ENCODE measurements around the gene MGME1. TPM values are rescaled to one million over a fixed set of nuclear protein-coding genes. Genes with fewer than 3 reads are reported as not detected.

The MGME1 gene
- total and polyA plus RNA-seq, 9 of the 15 experiments (the other 6 are each of a cell fraction or from before 2014, with no cell fraction given) = 13.4 to 45.1 (median 30.6) TPM

DNA sequence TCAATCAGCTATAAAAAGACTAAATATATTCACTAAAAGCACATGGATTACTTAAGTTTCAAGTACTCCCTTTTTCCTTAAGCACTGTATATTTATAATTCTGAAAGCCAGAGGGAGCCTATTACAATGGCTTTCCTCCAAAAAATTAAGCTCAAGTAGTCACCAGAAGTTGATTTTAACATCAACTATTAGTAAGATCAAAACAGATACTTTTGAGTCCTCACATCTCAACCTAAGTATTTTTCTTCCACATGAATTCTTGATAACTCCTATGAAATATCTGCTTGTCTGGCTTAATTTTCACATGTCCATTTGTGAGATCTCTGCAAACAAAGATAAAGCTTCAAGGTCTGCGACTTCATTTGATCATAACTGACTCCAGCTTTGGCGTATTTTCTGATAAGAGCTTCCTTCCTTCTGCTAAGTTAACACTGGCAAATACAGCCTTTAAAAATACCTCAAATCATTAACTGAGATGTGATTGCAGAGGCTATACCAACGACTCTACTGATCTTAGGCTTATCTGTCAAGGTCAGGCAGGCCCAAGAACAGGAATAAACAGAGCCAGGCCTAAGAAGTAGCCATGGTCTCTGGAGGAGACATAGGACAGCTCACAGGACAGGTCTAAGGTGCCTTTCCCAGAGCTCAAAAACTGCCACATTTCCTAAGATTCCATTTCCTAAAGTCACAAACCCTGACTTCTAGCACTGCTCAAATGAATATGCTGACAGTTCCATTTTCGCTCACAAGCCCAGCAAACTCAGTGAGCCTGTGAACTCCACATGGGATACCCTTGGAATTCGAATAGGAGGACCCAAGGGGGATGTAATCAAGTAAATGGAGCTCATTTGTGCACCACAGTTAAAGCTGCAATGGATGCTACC lies 10.2 kb upstream of the MGME1 start (continued):
- TF ChIP-seq TOE1 (IDR thresholded peaks at IDR 0.05; ENCODE audit: borderline replicate concordance) = no peak
- no peak for TF ChIP-seq TOE1 (CRISPR knock-in tag; IDR thresholded peaks at IDR 0.05; ENCODE audit: borderline replicate concordance, low read depth)
- TF ChIP-seq FIP1L1 (IDR thresholded peaks at IDR 0.05; ENCODE audit: low read depth, low read length, poor library complexity, severe bottlenecking) = no peak
- TF ChIP-seq ZFP36 (IDR thresholded peaks at IDR 0.05; ENCODE audit: low read depth, low read length, partially characterized antibody) = no peak
- TF ChIP-seq, protein P1, sequence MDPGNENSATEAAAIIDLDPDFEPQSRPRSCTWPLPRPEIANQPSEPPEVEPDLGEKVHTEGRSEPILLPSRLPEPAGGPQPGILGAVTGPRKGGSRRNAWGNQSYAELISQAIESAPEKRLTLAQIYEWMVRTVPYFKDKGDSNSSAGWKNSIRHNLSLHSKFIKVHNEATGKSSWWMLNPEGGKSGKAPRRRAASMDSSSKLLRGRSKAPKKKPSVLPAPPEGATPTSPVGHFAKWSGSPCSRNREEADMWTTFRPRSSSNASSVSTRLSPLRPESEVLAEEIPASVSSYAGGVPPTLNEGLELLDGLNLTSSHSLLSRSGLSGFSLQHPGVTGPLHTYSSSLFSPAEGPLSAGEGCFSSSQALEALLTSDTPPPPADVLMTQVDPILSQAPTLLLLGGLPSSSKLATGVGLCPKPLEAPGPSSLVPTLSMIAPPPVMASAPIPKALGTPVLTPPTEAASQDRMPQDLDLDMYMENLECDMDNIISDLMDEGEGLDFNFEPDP (CRISPR knock-in tag; IDR thresholded peaks at IDR 0.05) = no peak
- no peak for TF ChIP-seq HNRNPL (IDR thresholded peaks at IDR 0.05; ENCODE audit: low read depth, low read length)
- TF ChIP-seq, protein P2, sequence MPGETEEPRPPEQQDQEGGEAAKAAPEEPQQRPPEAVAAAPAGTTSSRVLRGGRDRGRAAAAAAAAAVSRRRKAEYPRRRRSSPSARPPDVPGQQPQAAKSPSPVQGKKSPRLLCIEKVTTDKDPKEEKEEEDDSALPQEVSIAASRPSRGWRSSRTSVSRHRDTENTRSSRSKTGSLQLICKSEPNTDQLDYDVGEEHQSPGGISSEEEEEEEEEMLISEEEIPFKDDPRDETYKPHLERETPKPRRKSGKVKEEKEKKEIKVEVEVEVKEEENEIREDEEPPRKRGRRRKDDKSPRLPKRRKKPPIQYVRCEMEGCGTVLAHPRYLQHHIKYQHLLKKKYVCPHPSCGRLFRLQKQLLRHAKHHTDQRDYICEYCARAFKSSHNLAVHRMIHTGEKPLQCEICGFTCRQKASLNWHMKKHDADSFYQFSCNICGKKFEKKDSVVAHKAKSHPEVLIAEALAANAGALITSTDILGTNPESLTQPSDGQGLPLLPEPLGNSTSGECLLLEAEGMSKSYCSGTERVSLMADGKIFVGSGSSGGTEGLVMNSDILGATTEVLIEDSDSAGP (CRISPR knock-in tag; IDR thresholded peaks at IDR 0.05) = no peak
- TF ChIP-seq POLR2G (IDR thresholded peaks at IDR 0.05; ENCODE audit: low read depth, low read length) = no peak
- peak; percentile 91 for TF ChIP-seq TEAD4 (IDR thresholded peaks at IDR 0.05; ENCODE audit: low read length)
- no peak for TF ChIP-seq TEAD4 (CRISPR knock-in tag; IDR thresholded peaks at IDR 0.05; ENCODE audit: borderline replicate concordance)
- TF ChIP-seq, protein P3, sequence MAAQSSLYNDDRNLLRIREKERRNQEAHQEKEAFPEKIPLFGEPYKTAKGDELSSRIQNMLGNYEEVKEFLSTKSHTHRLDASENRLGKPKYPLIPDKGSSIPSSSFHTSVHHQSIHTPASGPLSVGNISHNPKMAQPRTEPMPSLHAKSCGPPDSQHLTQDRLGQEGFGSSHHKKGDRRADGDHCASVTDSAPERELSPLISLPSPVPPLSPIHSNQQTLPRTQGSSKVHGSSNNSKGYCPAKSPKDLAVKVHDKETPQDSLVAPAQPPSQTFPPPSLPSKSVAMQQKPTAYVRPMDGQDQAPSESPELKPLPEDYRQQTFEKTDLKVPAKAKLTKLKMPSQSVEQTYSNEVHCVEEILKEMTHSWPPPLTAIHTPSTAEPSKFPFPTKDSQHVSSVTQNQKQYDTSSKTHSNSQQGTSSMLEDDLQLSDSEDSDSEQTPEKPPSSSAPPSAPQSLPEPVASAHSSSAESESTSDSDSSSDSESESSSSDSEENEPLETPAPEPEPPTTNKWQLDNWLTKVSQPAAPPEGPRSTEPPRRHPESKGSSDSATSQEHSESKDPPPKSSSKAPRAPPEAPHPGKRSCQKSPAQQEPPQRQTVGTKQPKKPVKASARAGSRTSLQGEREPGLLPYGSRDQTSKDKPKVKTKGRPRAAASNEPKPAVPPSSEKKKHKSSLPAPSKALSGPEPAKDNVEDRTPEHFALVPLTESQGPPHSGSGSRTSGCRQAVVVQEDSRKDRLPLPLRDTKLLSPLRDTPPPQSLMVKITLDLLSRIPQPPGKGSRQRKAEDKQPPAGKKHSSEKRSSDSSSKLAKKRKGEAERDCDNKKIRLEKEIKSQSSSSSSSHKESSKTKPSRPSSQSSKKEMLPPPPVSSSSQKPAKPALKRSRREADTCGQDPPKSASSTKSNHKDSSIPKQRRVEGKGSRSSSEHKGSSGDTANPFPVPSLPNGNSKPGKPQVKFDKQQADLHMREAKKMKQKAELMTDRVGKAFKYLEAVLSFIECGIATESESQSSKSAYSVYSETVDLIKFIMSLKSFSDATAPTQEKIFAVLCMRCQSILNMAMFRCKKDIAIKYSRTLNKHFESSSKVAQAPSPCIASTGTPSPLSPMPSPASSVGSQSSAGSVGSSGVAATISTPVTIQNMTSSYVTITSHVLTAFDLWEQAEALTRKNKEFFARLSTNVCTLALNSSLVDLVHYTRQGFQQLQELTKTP (IDR thresholded peaks at IDR 0.05; ENCODE audit: low read depth in 1 of 2, partially characterized antibody in 2 of 2) = peak in 1 of 2 experiments; percentile 44
- no peak for TF ChIP-seq THRAP3 (IDR thresholded peaks at IDR 0.05; ENCODE audit: borderline replicate concordance)
- no peak for TF ChIP-seq SMAD3 (CRISPR knock-in tag; conservative IDR thresholded peaks at IDR 0.05)
- TF ChIP-seq ZNF644 (tag; IDR thresholded peaks at IDR 0.05; ENCODE audit: low read depth) = 0 out of 2 replicates have a peak, but pooled peaks have one; percentile 57
- peak in 1 of 2 experiments; percentile 75; a peak in 1 of 4 replicates for TF ChIP-seq HDAC1 (IDR thresholded peaks at IDR 0.05)
- no peak for TF ChIP-seq KLF10 (CRISPR knock-in tag; IDR thresholded peaks at IDR 0.05)
- TF ChIP-seq, protein P4, sequence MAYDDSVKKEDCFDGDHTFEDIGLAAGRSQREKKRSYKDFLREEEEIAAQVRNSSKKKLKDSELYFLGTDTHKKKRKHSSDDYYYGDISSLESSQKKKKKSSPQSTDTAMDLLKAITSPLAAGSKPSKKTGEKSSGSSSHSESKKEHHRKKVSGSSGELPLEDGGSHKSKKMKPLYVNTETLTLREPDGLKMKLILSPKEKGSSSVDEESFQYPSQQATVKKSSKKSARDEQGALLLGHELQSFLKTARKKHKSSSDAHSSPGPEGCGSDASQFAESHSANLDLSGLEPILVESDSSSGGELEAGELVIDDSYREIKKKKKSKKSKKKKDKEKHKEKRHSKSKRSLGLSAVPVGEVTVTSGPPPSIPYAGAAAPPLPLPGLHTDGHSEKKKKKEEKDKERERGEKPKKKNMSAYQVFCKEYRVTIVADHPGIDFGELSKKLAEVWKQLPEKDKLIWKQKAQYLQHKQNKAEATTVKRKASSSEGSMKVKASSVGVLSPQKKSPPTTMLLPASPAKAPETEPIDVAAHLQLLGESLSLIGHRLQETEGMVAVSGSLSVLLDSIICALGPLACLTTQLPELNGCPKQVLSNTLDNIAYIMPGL (CRISPR knock-in tag; IDR thresholded peaks at IDR 0.05) = no peak
